ENCODE measurements around the gene NIP7. TPM values are rescaled to one million over a fixed set of nuclear protein-coding genes. Genes with fewer than 3 reads are reported as not detected.

NIP7 gene
- total and polyA plus RNA-seq, 9 of the 15 experiments (the other 6 are each of a cell fraction or from before 2014, with no cell fraction given), result 28.9 to 85.5 (median 72.5) TPM

- TF ChIP-seq CREB3 (tag; conservative IDR thresholded peaks at IDR 0.05; ENCODE audit: low read depth), result peak; percentile 45; the same call in 1 of the 2 replicates
- no peak for TF ChIP-seq ZEB2 (IDR thresholded peaks at IDR 0.05)
- TF ChIP-seq ZNF133 (CRISPR knock-in tag; IDR thresholded peaks at IDR 0.05), result no peak
- TF ChIP-seq FOXK1 (CRISPR knock-in tag; IDR thresholded peaks at IDR 0.05; ENCODE audit: borderline replicate concordance), result no peak
- peak; percentile 23 to 59; a peak in 2 of 4 replicates for TF ChIP-seq RAD21 (CRISPR knock-in tag; conservative IDR thresholded peaks at IDR 0.05 in 1 of 2, IDR thresholded peaks at IDR 0.05 in 1 of 2)
- TF ChIP-seq ELF1 (tag; IDR thresholded peaks at IDR 0.05), result peak; percentile 46; the same call in 1 of the 2 replicates
- TF ChIP-seq KAT8 (IDR thresholded peaks at IDR 0.05; ENCODE audit: low read depth), result no peak
- TF ChIP-seq E2F8 (IDR thresholded peaks at IDR 0.05; ENCODE audit: low read depth, partially characterized antibody), result no peak
- TF ChIP-seq SNAPC5 (CRISPR knock-in tag; IDR thresholded peaks at IDR 0.05), result no peak
- TF ChIP-seq ARNT (IDR thresholded peaks at IDR 0.05), result no peak
- peak; percentile 56 for TF ChIP-seq GABPB1 (CRISPR knock-in tag; IDR thresholded peaks at IDR 0.05)
- TF ChIP-seq RFX1 (IDR thresholded peaks at IDR 0.05), result no peak
- TF ChIP-seq EP300 (IDR thresholded peaks at IDR 0.05; ENCODE audit: low read length), result peak; percentile 10; the same call in 1 of the 2 replicates
- TF ChIP-seq EHMT2 (IDR thresholded peaks at IDR 0.05), result no peak
Observed at GRCh38 chr16:69310653-69311532, 28.7 kb upstream of the NIP7 start, which contains the start of gene VPS4A (continued).

Measured in K562 (cell line).